Stimulated activated CD8-positive, alpha-beta memory T cell treated with anti-CD3 and anti-CD28 coated beads, Interleukin-7, amount 100 ng/mL, for 1 hour (primary cell): ENCODE results near the gene SLC25A38.
A peak's percentile ranks its signal among the peaks of the same experiment; 100 is the strongest.

Source experiments
- DNase-seq, 2 donors: peaks; one replicate each; pipeline ENCODE4 v3.0.0-alpha.2; 2020; ENCODE audit warnings: low read depth in 2 of 2

The SLC25A38 gene

DNA sequence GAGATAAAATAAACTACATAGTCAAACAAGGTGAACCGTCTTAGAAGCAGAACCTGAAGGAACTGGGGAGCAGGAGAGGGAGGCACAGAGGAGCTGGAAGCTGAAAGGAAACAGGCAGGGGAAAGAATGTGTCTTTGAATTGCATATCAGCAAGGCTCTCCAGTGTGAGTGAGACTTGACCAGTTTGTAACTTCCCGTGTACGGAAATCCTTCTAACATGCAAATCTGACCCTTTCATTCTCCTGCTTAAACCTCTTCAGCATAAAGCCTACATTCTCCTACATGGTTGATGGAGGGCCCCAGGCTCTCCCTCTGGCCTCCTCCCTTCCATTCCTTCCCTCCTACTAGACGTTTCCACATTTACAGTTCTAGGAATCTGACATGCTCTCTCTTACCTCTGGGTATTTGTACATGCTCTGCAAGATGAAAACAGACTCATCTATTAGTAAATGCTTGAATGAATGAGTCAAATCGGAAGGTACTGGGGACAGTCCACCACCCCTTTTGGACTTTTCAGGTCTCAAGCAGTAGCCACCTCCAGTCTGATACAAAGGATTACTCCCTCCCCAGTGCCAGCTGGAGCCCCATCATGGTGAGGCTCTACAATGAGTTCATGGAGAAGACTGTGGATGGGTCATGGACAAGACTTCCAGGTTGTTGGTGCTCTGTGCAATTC lies 6.1 kb upstream of the SLC25A38 start:
- no peak for DNase-seq

GRCh38 chr3:39378088-39378487 lies 5.1 kb upstream of the SLC25A38 start:
- DNase-seq = peak; percentile 5 to 45

DNA sequence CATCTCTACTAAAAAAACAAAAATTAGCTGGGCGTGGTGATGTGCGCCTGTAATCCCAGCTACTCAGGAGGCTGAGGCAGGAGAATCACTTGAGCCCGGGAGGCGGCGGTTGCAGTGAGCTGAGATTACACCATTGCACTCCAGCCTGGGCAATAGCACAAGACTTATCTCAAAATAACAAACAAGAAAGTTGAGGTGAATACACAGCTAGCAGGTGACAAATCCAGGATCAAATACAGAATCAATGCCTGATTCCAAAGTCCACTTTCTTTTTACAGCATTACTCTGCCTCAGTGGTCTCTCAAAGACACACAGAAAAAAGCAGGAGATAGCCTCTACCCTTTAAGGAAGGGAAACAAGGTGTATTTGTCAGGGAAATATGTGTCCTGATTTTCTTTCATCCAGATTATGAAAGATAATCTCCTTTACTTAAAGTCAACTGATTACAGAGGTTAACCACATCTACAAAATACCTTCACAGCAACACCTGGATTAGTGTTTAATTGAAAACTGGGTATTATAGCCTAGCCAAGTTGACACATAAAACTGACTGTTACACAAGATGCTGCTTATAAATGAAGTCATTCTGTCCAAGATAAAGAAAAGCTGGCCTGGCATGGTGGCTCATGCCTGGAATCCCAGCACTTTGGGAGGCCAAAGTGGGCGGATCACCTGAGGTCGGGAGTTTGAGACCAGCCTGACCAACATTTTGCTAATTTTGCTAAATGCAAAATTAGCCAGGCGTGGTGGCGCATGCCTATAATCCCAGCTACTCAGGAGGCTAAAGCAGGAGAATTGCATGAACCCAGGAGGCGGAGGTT lies 4.0 kb upstream of the SLC25A38 start:
- DNase-seq = no peak

DNA sequence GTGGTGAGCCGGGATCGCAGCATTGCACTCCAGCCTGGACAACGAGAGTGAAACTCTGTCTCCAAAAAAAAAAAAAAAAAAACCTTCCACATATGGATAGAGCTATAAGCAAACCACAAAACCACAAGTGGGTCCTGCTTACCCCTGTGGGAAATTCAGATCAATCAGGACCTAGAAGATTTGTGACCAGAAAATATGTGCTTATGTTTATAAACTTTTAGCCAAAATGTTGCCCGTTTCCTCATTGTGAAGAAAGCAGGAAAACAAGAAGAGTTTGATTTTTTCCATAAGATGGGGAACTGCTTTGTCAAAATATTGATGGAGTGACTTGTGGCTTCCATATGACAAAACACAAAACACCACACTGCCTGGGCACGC lies 3.4 kb upstream of the SLC25A38 start:
- DNase-seq = no peak

- no peak for DNase-seq
Measured at GRCh38 chr3:39381432-39381831, 1.7 kb upstream of the SLC25A38 start.

DNA sequence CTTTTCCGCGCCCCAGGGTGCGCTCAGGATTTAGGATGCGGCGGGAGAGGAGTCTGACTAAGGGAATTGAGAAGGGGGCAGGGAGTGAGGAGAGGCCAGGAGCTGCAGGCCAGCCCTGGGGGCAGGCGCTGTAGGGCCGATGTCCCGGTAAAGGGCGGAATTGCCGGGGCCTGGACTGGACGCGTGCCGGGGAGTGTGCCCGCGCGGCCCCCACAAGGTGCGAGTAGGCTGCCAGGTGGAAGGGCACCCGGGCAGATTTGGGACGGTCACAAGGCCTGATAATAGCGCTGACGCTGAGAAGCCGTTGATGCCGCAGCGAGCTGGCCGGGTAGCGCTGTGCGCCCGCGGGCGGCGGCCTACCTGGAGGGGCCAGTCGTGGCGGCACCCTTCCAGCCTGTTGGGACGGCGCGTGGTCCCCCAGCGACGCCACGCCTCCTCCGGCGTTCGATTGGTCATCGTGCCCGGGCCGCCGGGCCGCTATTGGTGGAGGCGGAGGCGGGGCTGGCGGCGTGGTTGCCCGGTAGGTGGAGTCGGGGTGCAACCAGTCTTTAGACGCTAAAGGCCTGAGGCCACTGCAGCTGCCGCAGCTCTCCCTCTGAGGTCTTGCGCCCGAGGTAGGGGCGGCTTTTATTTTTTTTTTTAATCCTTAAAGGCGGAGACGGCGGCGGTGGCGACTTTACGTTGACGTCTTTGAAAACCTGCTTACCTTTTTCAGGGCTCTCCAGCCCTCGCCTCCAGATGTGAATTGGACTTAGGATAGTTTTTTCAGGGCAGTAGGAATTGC lies 903 bp downstream of the SLC25A38 start:
- peak; percentile 85 to 88 for DNase-seq

DNA sequence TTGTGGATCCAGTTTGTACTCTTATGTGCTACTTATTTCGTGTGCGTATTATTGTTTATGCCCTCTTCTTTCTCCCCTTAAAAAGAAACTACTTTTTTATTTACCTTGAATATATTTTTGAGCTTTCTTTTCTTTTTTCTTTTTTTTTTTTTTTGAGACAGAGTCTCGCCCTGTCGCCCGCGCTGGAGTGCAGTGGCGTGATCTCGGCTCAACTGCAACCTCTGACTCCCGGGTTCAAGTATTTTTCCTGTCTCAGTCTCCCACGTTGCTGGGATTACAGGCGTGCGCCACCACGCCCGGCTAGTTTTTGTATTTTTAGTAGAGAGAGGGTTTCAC lies 1.5 kb downstream of the SLC25A38 start:
- DNase-seq = no peak

GRCh38 chr3:39385456-39386090 lies 2.4 kb downstream of the SLC25A38 start:
- no peak for DNase-seq

DNA sequence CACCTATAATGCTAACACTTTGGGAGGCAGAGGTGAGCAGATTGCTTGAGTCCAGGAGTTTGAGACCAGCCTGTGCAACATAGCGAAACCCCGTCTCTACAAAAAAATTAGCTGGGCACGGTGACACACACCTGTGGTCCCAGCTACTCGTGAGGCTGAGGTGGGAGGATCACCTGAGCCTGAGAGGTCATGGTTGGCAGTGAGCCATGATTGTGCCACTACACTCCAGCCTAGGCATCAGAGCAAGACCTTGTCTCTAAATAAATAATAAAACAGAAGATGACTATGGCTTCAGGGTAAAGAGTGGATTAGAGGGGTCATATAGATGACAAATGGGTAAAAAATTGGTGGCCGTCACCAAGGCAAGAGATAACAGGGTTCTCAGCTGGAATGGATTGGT lies 3.1 kb downstream of the SLC25A38 start:
- DNase-seq = no peak

DNA sequence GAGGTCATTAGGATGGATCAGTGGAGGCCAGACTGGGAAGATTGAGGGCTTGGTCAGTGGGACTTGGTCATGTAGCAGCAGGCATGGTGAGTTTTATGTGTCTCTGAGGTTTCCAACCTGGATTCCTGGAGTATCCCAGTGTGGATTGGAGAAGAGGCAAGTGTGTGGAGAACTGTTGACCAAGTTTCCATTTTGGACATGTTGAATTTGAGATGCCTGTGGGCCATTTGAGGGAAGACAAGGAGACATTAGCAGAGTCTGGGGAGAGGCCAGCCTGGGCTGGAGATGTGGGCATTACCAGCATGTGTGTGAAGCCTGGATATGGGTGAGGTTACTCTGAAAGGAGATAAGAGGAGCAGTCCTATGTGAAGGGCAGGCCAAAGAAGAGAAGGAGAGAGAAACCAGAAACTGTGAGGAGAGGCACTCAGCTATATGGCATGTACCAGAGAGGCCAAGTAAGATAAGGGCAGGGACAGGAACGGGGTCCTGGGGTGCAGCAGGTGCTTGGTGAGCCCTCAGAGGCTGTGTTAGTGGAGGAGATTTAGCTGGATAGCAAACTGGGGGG lies 4.3 kb downstream of the SLC25A38 start:
- DNase-seq = no peak

DNA sequence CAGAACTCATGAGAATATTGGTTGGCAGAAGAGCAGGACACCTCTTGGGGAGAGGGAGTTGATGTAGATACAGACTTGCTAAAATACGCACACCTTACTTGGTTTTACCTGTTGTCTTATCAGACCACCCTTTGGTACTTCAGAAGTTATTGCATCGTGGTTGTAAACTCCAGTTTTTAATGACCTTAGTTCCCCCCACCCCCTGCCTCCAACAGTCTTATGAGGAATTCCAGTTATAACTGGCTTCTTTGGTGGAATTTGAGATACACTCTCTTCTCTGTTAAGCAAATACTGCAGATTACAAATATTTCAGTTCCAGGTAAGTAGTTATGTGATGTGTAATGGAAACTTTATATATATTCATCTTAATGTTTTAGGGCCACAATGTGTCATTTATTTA lies 5.0 kb downstream of the SLC25A38 start:
- DNase-seq = no peak

DNA sequence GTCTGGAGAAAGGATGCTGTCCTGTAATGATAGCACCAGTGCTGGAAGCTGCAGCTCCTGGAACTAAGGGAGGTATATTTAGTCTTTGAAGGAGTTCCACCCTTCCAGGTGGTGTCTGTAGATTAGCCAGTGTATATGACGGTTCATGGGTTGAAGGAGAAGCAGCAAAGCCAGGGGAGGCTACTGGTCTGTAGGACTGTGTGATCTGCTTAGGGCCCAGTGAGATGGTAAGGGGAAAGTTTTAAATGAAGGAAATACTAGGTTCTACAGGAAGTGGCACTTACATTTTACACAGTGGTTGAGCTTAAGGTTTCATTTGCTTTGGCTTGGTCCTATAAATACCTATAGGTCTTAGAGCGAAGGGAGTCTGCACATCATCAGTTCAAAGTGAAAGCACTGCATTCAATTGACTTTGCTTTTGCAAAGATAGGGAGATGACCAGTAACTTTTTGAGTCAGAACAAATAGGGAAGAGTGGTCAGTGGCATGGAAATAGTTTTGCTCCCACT lies 5.6 kb downstream of the SLC25A38 start:
- no peak for DNase-seq

DNA sequence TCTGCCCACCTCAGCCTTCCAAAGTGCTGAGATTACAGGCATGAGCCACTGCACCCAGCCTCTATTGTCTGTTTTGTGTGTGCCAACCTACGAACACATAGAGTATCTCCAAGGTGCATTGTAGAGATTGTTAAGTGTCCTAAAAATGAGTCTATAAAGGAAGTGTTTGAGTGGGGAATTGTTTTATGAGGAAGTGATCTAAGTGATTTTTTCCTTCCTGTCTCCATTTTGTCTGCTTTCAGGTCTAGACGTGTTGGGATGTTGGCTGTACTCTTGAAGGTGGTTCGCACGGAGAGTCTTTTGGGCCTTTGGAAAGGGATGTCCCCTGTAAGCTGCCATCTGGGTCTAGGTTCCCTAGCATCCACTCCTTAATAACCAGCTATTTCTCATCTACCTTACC lies 7.0 kb downstream of the SLC25A38 start:
- no peak for DNase-seq

DNA sequence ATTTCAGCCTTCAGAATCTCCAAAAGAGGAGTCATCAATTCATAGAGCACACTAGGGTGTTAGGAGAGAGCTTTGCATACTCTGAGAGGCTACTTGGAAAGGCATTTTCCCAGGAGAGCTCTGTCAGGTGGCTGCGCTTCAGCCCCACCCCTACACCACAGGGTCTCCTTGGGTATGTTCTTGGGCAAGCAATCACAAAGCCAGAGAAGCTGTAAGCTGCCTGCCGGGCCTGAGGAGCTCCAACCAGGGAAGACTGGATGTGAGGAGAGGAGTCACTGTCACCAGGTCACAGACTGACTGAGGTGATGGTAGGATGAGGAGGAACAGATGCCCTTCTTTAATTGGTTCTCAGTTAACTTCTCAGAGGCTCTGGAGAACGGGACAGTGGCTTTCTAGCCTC lies 13.5 kb downstream of the SLC25A38 start:
- no peak for DNase-seq

- no peak for DNase-seq
Measured at GRCh38 chr3:39398700-39399099, 15.5 kb downstream of the SLC25A38 start.

- DNase-seq = no peak
Measured at GRCh38 chr3:39401983-39402382, 18.8 kb downstream of the SLC25A38 start.

- no peak for DNase-seq
Measured at GRCh38 chr3:39404943-39405686, 21.9 kb downstream of the SLC25A38 start.

DNA sequence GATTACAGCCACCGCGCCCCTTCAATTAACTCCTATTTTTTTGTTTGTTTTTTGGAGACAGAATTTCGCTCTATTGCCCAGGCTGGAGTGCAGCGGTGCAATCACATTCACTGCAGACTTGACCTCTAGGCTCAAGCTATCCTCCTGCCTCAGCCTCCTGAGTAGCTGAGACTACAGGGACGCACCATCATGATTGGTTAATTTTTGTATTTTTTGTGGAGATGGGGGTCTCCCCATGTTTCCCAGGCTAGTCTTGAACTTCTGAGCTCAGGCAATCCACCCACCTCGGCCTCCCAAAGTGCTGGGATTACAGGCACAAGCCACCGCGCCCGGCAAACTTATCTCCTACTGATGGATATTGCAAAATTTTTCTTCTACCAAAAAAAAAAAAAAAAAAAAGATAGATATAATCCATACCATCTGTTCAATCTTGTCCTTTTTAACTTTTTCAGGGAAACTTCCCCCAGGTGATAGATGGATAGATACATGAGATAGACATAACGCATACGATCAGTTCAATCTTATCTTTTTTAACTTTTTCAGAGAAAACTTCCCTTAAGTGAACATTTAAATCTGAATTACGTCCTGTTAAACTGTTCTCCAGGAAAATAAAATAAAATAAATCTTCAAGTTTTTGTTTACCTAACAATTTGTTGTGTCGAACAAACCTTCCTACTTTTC lies 22.7 kb downstream of the SLC25A38 start:
- DNase-seq = no peak

GRCh38 chr3:39406368-39407258 lies 23.4 kb downstream of the SLC25A38 start, which contains the start of gene RPSA:
Gene RPSA (plus strand): TSS chr3:39406720. CDS start chr3:39407654, 934 bp downstream.
- DNase-seq = peak; percentile 83 to 88
